ENCODE results near the gene UAP1L1.

UAP1L1 gene

GRCh38 chr9:137112564-137113384 lies 35.5 kb downstream of the UAP1L1 start:
- no peak for DNase-seq (ENCODE audit: extremely low read depth, insufficient read length)

GRCh38 chr9:137113385-137114159 lies 36.3 kb downstream of the UAP1L1 start:
- H3K27me3 ChIP-seq (replicated peaks; ENCODE audit: control insufficient read depth, insufficient read depth, low read length), result no peaks in the 10 kb centered on the region
- H3K4me3 ChIP-seq (replicated peaks; ENCODE audit: low read depth, low read length), result peak overlapping the region; percentile 61
- peaks cover 27% of the 10 kb centered on the region for H3K36me3 ChIP-seq (ENCODE audit: control insufficient read depth, insufficient read depth, low read length)
- no peak for DNase-seq (ENCODE audit: extremely low read depth, insufficient read length)
- no peak for TF ChIP-seq CTCF (IDR thresholded peaks at IDR 0.05; ENCODE audit: insufficient read depth, low read length, poor library complexity, severe bottlenecking)

More at GRCh38 chr9:137112564-137113384, 35.5 kb downstream of the UAP1L1 start:
- Histone ChIP-seq H3K36me3 (ENCODE audit: control insufficient read depth, insufficient read depth, low read length) (peaks cover 31% of the 10 kb centered on the region), H3K27me3 (replicated peaks; ENCODE audit: control insufficient read depth, insufficient read depth, low read length) (no peaks in the 10 kb centered on the region), H3K4me3 (replicated peaks; ENCODE audit: low read depth, low read length) (no peak overlapping the region)
- TF ChIP-seq CTCF (IDR thresholded peaks at IDR 0.05; ENCODE audit: insufficient read depth, low read length, poor library complexity, severe bottlenecking), result no peak

GRCh38 chr9:137114220-137114612 lies 36.9 kb downstream of the UAP1L1 start:
- H3K4me3 ChIP-seq (replicated peaks; ENCODE audit: low read depth, low read length), result peak overlapping the region; percentile 73
- no peak for TF ChIP-seq CTCF (IDR thresholded peaks at IDR 0.05; ENCODE audit: insufficient read depth, low read length, poor library complexity, severe bottlenecking)
- H3K36me3 ChIP-seq (ENCODE audit: control insufficient read depth, insufficient read depth, low read length), result peaks cover 22% of the 10 kb centered on the region
- no peaks in the 10 kb centered on the region for H3K27me3 ChIP-seq (replicated peaks; ENCODE audit: control insufficient read depth, insufficient read depth, low read length)
- DNase-seq (ENCODE audit: extremely low read depth, insufficient read length), result no peak

GRCh38 chr9:137114613-137115393 lies 37.5 kb downstream of the UAP1L1 start, which contains the start of gene DPP7:
Gene DPP7 (minus strand): TSS chr9:137114733. CDS start chr9:137114713, 20 bp downstream.
- Histone ChIP-seq H3K27me3 (replicated peaks; ENCODE audit: control insufficient read depth, insufficient read depth, low read length) (no peaks in the 10 kb centered on the region), H3K36me3 (ENCODE audit: control insufficient read depth, insufficient read depth, low read length) (peaks cover 18% of the 10 kb centered on the region), H3K4me3 (replicated peaks; ENCODE audit: low read depth, low read length) (peak within 1 kb of the TSS; percentile 73)
- peak; percentile 86 for DNase-seq (ENCODE audit: extremely low read depth, insufficient read length)
- no peak for TF ChIP-seq CTCF (IDR thresholded peaks at IDR 0.05; ENCODE audit: insufficient read depth, low read length, poor library complexity, severe bottlenecking)

GRCh38 chr9:137115394-137116026 lies 38.2 kb downstream of the UAP1L1 start:
- no peak for DNase-seq (ENCODE audit: extremely low read depth, insufficient read length)

More at GRCh38 chr9:137115394-137116026, 38.2 kb downstream of the UAP1L1 start:
- TF ChIP-seq CTCF (IDR thresholded peaks at IDR 0.05; ENCODE audit: insufficient read depth, low read length, poor library complexity, severe bottlenecking), result no peak
- H3K36me3 ChIP-seq (ENCODE audit: control insufficient read depth, insufficient read depth, low read length), result peaks cover 13% of the 10 kb centered on the region
- H3K27me3 ChIP-seq (replicated peaks; ENCODE audit: control insufficient read depth, insufficient read depth, low read length), result no peaks in the 10 kb centered on the region
- H3K4me3 ChIP-seq (replicated peaks; ENCODE audit: low read depth, low read length), result peak overlapping the region; percentile 73

All from GM06990 (cell line).